Tibial nerve (tissue), 4 donors: ENCODE data around the gene SERPINA7.

ENCODE experiments used
- EP300 ChIP-seq, 2 donors: sonication (generic); formaldehyde crosslinking; IDR thresholded peaks; one replicate each; pipeline ENCODE4 v1.6.1; 2017; ENCODE audit warnings: antibody characterized with exemption in 2 of 2, mild to moderate bottlenecking in 1 of 2
- POLR2A ChIP-seq, 2 donors: fragments of 450-650 bp; IDR thresholded peaks; one replicate each; pipeline ENCODE4 v1.6.1; 2017; ENCODE audit warnings: antibody characterized with exemption in 2 of 2, mild to moderate bottlenecking in 2 of 2, moderate library complexity in 2 of 2
- TF ChIP-seq, protein P1 (sequence below), 5 experiments: fragments of 200-600 bp in 3 of 5; fragments of 450-650 bp in 2 of 5; sonication (generic) in 3 of 5; IDR thresholded peaks; one replicate each; pipeline ENCODE4 v1.5.1; 2016 to 2019; ENCODE audit warnings: antibody characterized with exemption in 5 of 5, mild to moderate bottlenecking in 3 of 5, moderate library complexity in 2 of 5

DNA sequence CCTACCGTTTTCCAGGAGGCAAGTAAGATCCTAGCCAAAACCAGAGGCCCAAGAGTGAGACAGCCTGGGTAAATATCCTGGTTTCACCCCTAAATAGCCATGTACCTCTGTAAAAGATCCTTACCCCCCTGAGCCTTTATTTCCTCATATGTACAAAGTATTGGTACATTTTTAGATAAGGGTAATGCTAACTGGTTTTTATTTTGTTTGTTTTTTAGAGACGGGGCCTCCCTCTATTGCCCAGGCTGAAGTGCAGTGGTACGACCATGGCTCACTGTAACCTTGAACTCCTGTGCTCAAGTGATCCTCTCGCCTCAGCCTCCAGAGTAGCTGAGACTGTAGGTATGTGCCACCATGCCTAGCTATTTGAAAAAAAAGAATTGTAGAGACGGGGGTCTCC is 29.4 kb downstream of the SERPINA7 start:
- TF ChIP-seq EP300 (IDR thresholded peaks at IDR 0.05) (no peak), POLR2A (IDR thresholded peaks at IDR 0.05) (no peak)
- TF ChIP-seq, protein P1, sequence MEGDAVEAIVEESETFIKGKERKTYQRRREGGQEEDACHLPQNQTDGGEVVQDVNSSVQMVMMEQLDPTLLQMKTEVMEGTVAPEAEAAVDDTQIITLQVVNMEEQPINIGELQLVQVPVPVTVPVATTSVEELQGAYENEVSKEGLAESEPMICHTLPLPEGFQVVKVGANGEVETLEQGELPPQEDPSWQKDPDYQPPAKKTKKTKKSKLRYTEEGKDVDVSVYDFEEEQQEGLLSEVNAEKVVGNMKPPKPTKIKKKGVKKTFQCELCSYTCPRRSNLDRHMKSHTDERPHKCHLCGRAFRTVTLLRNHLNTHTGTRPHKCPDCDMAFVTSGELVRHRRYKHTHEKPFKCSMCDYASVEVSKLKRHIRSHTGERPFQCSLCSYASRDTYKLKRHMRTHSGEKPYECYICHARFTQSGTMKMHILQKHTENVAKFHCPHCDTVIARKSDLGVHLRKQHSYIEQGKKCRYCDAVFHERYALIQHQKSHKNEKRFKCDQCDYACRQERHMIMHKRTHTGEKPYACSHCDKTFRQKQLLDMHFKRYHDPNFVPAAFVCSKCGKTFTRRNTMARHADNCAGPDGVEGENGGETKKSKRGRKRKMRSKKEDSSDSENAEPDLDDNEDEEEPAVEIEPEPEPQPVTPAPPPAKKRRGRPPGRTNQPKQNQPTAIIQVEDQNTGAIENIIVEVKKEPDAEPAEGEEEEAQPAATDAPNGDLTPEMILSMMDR (IDR thresholded peaks at IDR 0.05), result no peak
